GM18498 (cell line): ENCODE measurements around the gene P4HA2.
A peak's percentile ranks its signal among the peaks of the same experiment; 100 is the strongest.

Source experiments
- ATAC-seq: cut with Tn5 transposase; IDR thresholded peaks from one replicate; pipeline ENCODE4 v1.9.1; 2021; ENCODE audit warnings: mild to moderate bottlenecking, moderate library complexity; ENCODE audit not compliant: unreplicated experiment

Gene P4HA2

GRCh38 chr5:132253008-132253441 lies 25.4 kb upstream of the P4HA2 start:
- ATAC-seq = no peak

- no peak for ATAC-seq
Measured at GRCh38 chr5:132251220-132251725, 23.6 kb upstream of the P4HA2 start.

GRCh38 chr5:132250547-132250946 lies 22.9 kb upstream of the P4HA2 start:
- ATAC-seq = no peak

GRCh38 chr5:132246806-132247205 lies 19.2 kb upstream of the P4HA2 start:
- no peak for ATAC-seq

GRCh38 chr5:132245593-132245992 lies 17.9 kb upstream of the P4HA2 start:
- ATAC-seq = no peak

GRCh38 chr5:132243366-132243977 lies 15.8 kb upstream of the P4HA2 start:
- ATAC-seq = no peak

- no peak for ATAC-seq
Measured at GRCh38 chr5:132239776-132240175, 12.1 kb upstream of the P4HA2 start.

GRCh38 chr5:132238901-132239500 lies 11.3 kb upstream of the P4HA2 start:
- no peak for ATAC-seq

- ATAC-seq = peak; percentile 71
Measured at GRCh38 chr5:132238169-132238744, 10.6 kb upstream of the P4HA2 start.

- no peak for ATAC-seq
Measured at GRCh38 chr5:132237670-132238069, 10.0 kb upstream of the P4HA2 start.

- ATAC-seq = no peak
Measured at GRCh38 chr5:132237141-132237540, 9.5 kb upstream of the P4HA2 start.

- no peak for ATAC-seq
Measured at GRCh38 chr5:132235340-132235739, 7.7 kb upstream of the P4HA2 start.

- no peak for ATAC-seq
Measured at GRCh38 chr5:132234684-132235062, 7.0 kb upstream of the P4HA2 start.

- no peak for ATAC-seq
Measured at GRCh38 chr5:132233811-132234683, 6.4 kb upstream of the P4HA2 start.

GRCh38 chr5:132233081-132233480 lies 5.4 kb upstream of the P4HA2 start:
- ATAC-seq = no peak

- no peak for ATAC-seq
Measured at GRCh38 chr5:132232465-132232864, 4.8 kb upstream of the P4HA2 start.

- no peak for ATAC-seq
Measured at GRCh38 chr5:132230871-132231270, 3.2 kb upstream of the P4HA2 start.

GRCh38 chr5:132229236-132229635 lies 1.6 kb upstream of the P4HA2 start:
- ATAC-seq = no peak

GRCh38 chr5:132228241-132229035 lies 785 bp upstream of the P4HA2 start:
- no peak for ATAC-seq

GRCh38 chr5:132227235-132227484 lies 493 bp downstream of the P4HA2 start:
- ATAC-seq = no peak
